HCT116 (cell line): Measurements from ENCODE around the gene MLLT11. TPM values are rescaled to one million over a fixed set of nuclear protein-coding genes. Genes with fewer than 3 reads are reported as not detected.

Experiments
- ATAC-seq: fragments of 200-7000 bp; cut with Tn5 transposase; 2 replicates; pipeline ENCODE4 v1.9.1; 2020; ENCODE audit warnings: mild to moderate bottlenecking, moderate library complexity
- BruUV-seq: library from RNA; stranded (reverse); fragments of 400-500 nt; replicated peaks from 2 replicates; lab custom pipeline; 2021; lab: Mats Ljungman, UMichigan
- CTCF ChIA-PET: fragments of 300-600 bp; sonication (Branson Sonifier 250); formaldehyde crosslinking; loops from one replicate; lab custom pipeline; 2021; ENCODE audit warnings: antibody characterized with exemption; lab: Charles Lee
- POLR2A ChIA-PET: fragments of 300-600, 350-600 bp; sonication (Branson Sonifier 250); formaldehyde crosslinking; loops from one replicate; lab custom pipeline; 2021; ENCODE audit warnings: antibody characterized with exemption; lab: Charles Lee
- RAD21 ChIA-PET, 2 experiments: fragments of 300-600 bp; sonication (Branson Sonifier 250); formaldehyde crosslinking; loops; one replicate each; lab custom pipeline; 2023; ENCODE audit warnings: low total read pairs in 2 of 2; ENCODE audit not compliant: uncharacterized antibody in 2 of 2, unreplicated experiment in 2 of 2, low non-redundant PET in 1 of 2; lab: Charles Lee
- DNase-seq: peaks from one replicate; pipeline ENCODE4 v3.0.0-alpha.2; 2010; ENCODE audit warnings: low read depth, low spot score
- H2AFZ ChIP-seq: fragments of 200-600 bp; shearing (Covaris generic), sonication (generic); 2 replicates; pipeline ENCODE4 v1.6.1; 2017; ENCODE audit warnings: low read depth, mixed run types, mixed read lengths, antibody characterized with exemption, low read length; ENCODE audit not compliant: poor library complexity, severe bottlenecking
- H3K27ac ChIP-seq: 2 replicates; pipeline ENCODE4 v1.5.1; 2012; ENCODE audit warnings: low read depth, low read length
- H3K27me3 ChIP-seq: fragments of 200-600 bp; sonication (generic); 2 replicates; pipeline ENCODE4 v1.6.1; 2016; ENCODE audit warnings: mixed run types, low read length, mixed read lengths; ENCODE audit not compliant: insufficient read depth
- H3K36me3 ChIP-seq, 2 experiments: fragments of 200-500 bp in 1 of 2; fragments of 200-600 bp in 1 of 2; sonication (Bioruptor generic) in 1 of 2; sonication (generic) in 1 of 2; 2 replicates each; pipeline versions ENCODE4 v1.5.1 to v1.6.1; 2014 to 2016; ENCODE audit warnings: low read length in 2 of 2, inconsistent platforms in 1 of 2, mixed read lengths in 1 of 2, mixed run types in 1 of 2; ENCODE audit not compliant: insufficient read depth in 2 of 2, control insufficient read depth in 1 of 2
- H3K4me1 ChIP-seq, 2 experiments: fragments of 200-600 bp in 1 of 2; sonication (generic) in 1 of 2; 2 replicates each; pipeline versions ENCODE4 v1.5.1 to v1.6.1; 2012 to 2017; ENCODE audit warnings: low read length in 2 of 2, inconsistent platforms in 1 of 2, mild to moderate bottlenecking in 1 of 2, mixed read lengths in 1 of 2, mixed run types in 1 of 2, moderate library complexity in 1 of 2; ENCODE audit not compliant: insufficient read depth in 2 of 2, control insufficient read depth in 1 of 2
- H3K4me2 ChIP-seq: fragments of 200-600 bp; sonication (generic); 2 replicates; pipeline ENCODE4 v1.6.1; 2017; ENCODE audit warnings: mixed run types, low read length, mixed read lengths
- H3K4me3 ChIP-seq, 2 experiments: fragments of 200-600 bp in 1 of 2; sonication (generic) in 1 of 2; replicated peaks in 1 of 2; 2 replicates each; pipeline ENCODE4 v1.5.1; 2011 to 2016; ENCODE audit warnings: low read length in 2 of 2, control low read depth in 1 of 2, low read depth in 1 of 2, mild to moderate bottlenecking in 1 of 2, mixed read lengths in 1 of 2, mixed run types in 1 of 2
- H3K79me2 ChIP-seq: fragments of 200-600 bp; sonication (generic); 2 replicates; pipeline ENCODE4 v1.6.1; 2017; ENCODE audit warnings: mild to moderate bottlenecking, mixed run types, low read length, moderate library complexity, mixed read lengths; ENCODE audit not compliant: insufficient read depth
- H3K9ac ChIP-seq: fragments of 200-600 bp; sonication (generic); 2 replicates; pipeline ENCODE4 v1.6.1; 2016; ENCODE audit warnings: low read length, mixed read lengths
- H3K9me2 ChIP-seq: fragments of 200-600 bp; sonication (generic), shearing (Covaris generic); 2 replicates; pipeline ENCODE4 v1.6.1; 2017; ENCODE audit warnings: mixed run types, mild to moderate bottlenecking, moderate library complexity; ENCODE audit not compliant: insufficient read depth
- H3K9me3 ChIP-seq, 2 experiments: fragments of 200-500 bp in 1 of 2; fragments of 200-600 bp in 1 of 2; sonication (Bioruptor generic) in 1 of 2; sonication (generic) in 1 of 2; 2 replicates each; pipeline ENCODE4 v1.6.1; 2014 to 2017; ENCODE audit warnings: low read length in 2 of 2, mixed read lengths in 2 of 2, inconsistent platforms in 1 of 2, low read depth in 1 of 2, mild to moderate bottlenecking in 1 of 2, mixed run types in 1 of 2, moderate library complexity in 1 of 2; ENCODE audit not compliant: control insufficient read depth in 1 of 2, insufficient read depth in 1 of 2
- H4K20me1 ChIP-seq: fragments of 200-600 bp; sonication (generic), shearing (Covaris generic); 2 replicates; pipeline ENCODE4 v1.6.1; 2017; ENCODE audit warnings: mixed run types, mild to moderate bottlenecking, moderate library complexity; ENCODE audit not compliant: insufficient read depth
- ATF3 ChIP-seq: IDR thresholded peaks from 2 replicates; pipeline ENCODE4 v1.6.1; 2012
- CBX3 ChIP-seq: IDR thresholded peaks from 2 replicates; pipeline ENCODE4 v1.6.1; 2012; ENCODE audit warnings: low read depth
- CEBPB ChIP-seq: IDR thresholded peaks from 2 replicates; pipeline ENCODE4 v1.6.1; 2012; ENCODE audit warnings: low read depth
- EGR1 ChIP-seq: IDR thresholded peaks from 2 replicates; pipeline ENCODE4 v1.6.1; 2012; ENCODE audit warnings: low read depth
- ELF1 ChIP-seq: IDR thresholded peaks from 2 replicates; pipeline ENCODE4 v1.6.1; 2012; ENCODE audit warnings: low read depth, borderline replicate concordance
- EZH2phosphoT487 ChIP-seq: fragments of 200-600 bp; IDR thresholded peaks from 2 replicates; pipeline ENCODE4 v1.6.1; 2018; ENCODE audit warnings: antibody characterized with exemption, borderline replicate concordance
- MAX ChIP-seq: IDR thresholded peaks from 2 replicates; pipeline ENCODE4 v1.6.1; 2012
- RAD21 ChIP-seq: IDR thresholded peaks from 2 replicates; pipeline ENCODE4 v1.6.1; 2012; ENCODE audit warnings: low read depth, mild to moderate bottlenecking
- REST ChIP-seq: IDR thresholded peaks from 2 replicates; pipeline ENCODE4 v1.6.1; 2012; ENCODE audit warnings: low read depth
- SP1 ChIP-seq: IDR thresholded peaks from 2 replicates; pipeline ENCODE4 v1.6.1; 2012; ENCODE audit warnings: low read depth
- SRF ChIP-seq: IDR thresholded peaks from 2 replicates; pipeline ENCODE4 v1.6.1; 2012; ENCODE audit warnings: low read depth
- TCF7L2 ChIP-seq: IDR thresholded peaks from 2 replicates; pipeline ENCODE4 v1.7.0; 2011; ENCODE audit warnings: borderline replicate concordance, inconsistent platforms; ENCODE audit not compliant: insufficient read depth, insufficient read length; ENCODE audit errors: extremely low read depth
- YY1 ChIP-seq: IDR thresholded peaks from 2 replicates; pipeline ENCODE4 v1.6.1; 2011; ENCODE audit warnings: low read length, low read depth, moderate library complexity, mild to moderate bottlenecking; ENCODE audit not compliant: insufficient replicate concordance; ENCODE audit errors: extremely low read depth
- ZBTB33 ChIP-seq: IDR thresholded peaks from 2 replicates; pipeline ENCODE4 v1.6.1; 2011; ENCODE audit warnings: mild to moderate bottlenecking, low read length, moderate library complexity; ENCODE audit not compliant: insufficient replicate concordance; ENCODE audit errors: extremely low read depth
- ZFX ChIP-seq: fragments of 450-650 bp; IDR thresholded peaks from 2 replicates; pipeline ENCODE4 v1.6.1; 2017
- ZNF274 ChIP-seq: fragments of 200-500 bp; sonication (Bioruptor generic); IDR thresholded peaks from 2 replicates; pipeline ENCODE4 v1.6.1; 2014; ENCODE audit warnings: mild to moderate bottlenecking, low read depth, low read length, inconsistent platforms
- intact Hi-C: fragments of 100-400 bp; cut with micrococcal nuclease; formaldehyde crosslinking; loops from 2 replicates; pipeline ENCODE4 v1.10.0; 2022
- total RNA-seq: library from RNA; stranded (reverse); gene quantifications from one replicate; pipeline ENCODE4 v1.2.1, GENCODE V29; 2021; ENCODE audit not compliant: unreplicated experiment

Gene MLLT11
- total RNA-seq, 1 experiment from 2014 or later: 0.17 TPM

GRCh38 chr1:151011154-151011850 is 48.9 kb upstream of the MLLT11 start:
- H3K79me2 ChIP-seq: peaks cover 16% of the 10 kb centered on the region

More at GRCh38 chr1:151011154-151011850, 48.9 kb upstream of the MLLT11 start:
- ChIA-PET POLR2A (no interaction called here), RAD21 (no interaction called here), CTCF (interaction anchor here (0.6 kb wide), 1 partner anchor 167 kb away, joined by 3 read pairs; no protein-coding TSS in a partner anchor)
- no peaks in the 10 kb centered on the region for H3K9me2 ChIP-seq
- no peaks in the 10 kb centered on the region for H3K27me3 ChIP-seq
- H4K20me1 ChIP-seq: no peaks in the 10 kb centered on the region
- no peak overlapping the region for H3K4me2 ChIP-seq
- no TSS peak for BruUV-seq
- ATAC-seq (no peak), DNase-seq (no peak)
- peaks cover 10 to 30% of the 10 kb centered on the region in 2 experiments; a peak in 3 of 4 replicates for H3K4me1 ChIP-seq
- no peaks in the 10 kb centered on the region for H3K36me3 ChIP-seq
- H2AFZ ChIP-seq: no peak overlapping the region
- no peak for TF ChIP-seq CEBPB
- TF ChIP-seq CBX3: no peak
- no peak for TF ChIP-seq ZFX
- no peak for TF ChIP-seq MAX
- TF ChIP-seq TCF7L2: no peak
- TF ChIP-seq ELF1: no peak
- no peak for TF ChIP-seq SP1
- TF ChIP-seq EZH2phosphoT487: no peak
- TF ChIP-seq ATF3: no peak
- no peak for TF ChIP-seq EGR1
- no peak for TF ChIP-seq ZNF274
- no peak for TF ChIP-seq ZBTB33
- no peak for TF ChIP-seq SRF
- TF ChIP-seq REST: no peak
- no peak for TF ChIP-seq YY1
- no peak for TF ChIP-seq RAD21
- no peak overlapping the region for H3K27ac ChIP-seq
- H3K9ac ChIP-seq: no peak overlapping the region
- intact Hi-C loops: no loop called here
- no peaks in the 10 kb centered on the region for H3K9me3 ChIP-seq
- no peak overlapping the region for H3K4me3 ChIP-seq
